Upper lobe of left lung (tissue), 6 donors: ENCODE measurements around the gene APEX2. TPM values are rescaled to one million over a fixed set of nuclear protein-coding genes. Genes with fewer than 3 reads are reported as not detected.
A peak's percentile ranks its signal among the peaks of the same experiment; 100 is the strongest.
"Not testable (repeated sequence)": the region's sequence is repeated elsewhere in the genome, so short reads cannot be mapped to it uniquely, and the experiment has no call there.

Experiments
- ATAC-seq, 2 donors: fragments of 200-7000 bp; cut with Tn5 transposase; one replicate each; pipeline ENCODE4 v1.9.1; 2022; ENCODE audit warnings: mild to moderate bottlenecking in 2 of 2, moderate library complexity in 2 of 2; ENCODE audit not compliant: low FRiP score in 2 of 2
- DNase-seq, 2 donors: peaks; one replicate each; pipeline ENCODE4 v3.0.0-alpha.2; 2019 to 2020
- H3K27ac ChIP-seq, 4 donors: fragments of 200-600 bp; sonication (generic); one replicate each; pipeline ENCODE4 v1.5.1; 2016 to 2019
- H3K27me3 ChIP-seq, 4 donors: fragments of 200-600 bp; sonication (generic); one replicate each; pipeline ENCODE4 v1.5.1; 2017 to 2019
- H3K36me3 ChIP-seq, 4 donors: fragments of 200-600 bp; sonication (generic); one replicate each; pipeline ENCODE4 v1.5.1; 2016 to 2019
- H3K4me1 ChIP-seq, 4 donors: fragments of 200-600 bp; sonication (generic); one replicate each; pipeline ENCODE4 v1.5.1; 2018 to 2019
- H3K4me3 ChIP-seq, 4 donors: fragments of 200-600 bp; sonication (generic); one replicate each; pipeline ENCODE4 v1.5.1; 2017 to 2019; ENCODE audit warnings: mild to moderate bottlenecking in 2 of 4, moderate library complexity in 1 of 4
- H3K9me3 ChIP-seq, 4 donors: fragments of 200-600 bp; sonication (generic); one replicate each; pipeline ENCODE4 v1.5.1; 2018 to 2019
- CTCF ChIP-seq, 6 experiments: fragments of 450-650 bp in 4 of 6; fragments of 200-600 bp in 2 of 6; sonication (generic) in 2 of 6; IDR thresholded peaks; one replicate each; pipeline ENCODE4 v1.5.1; 2016 to 2019; ENCODE audit warnings: antibody characterized with exemption in 6 of 6
- EP300 ChIP-seq, 4 donors: sonication (generic); formaldehyde crosslinking; IDR thresholded peaks; one replicate each; pipeline ENCODE4 v1.5.1; 2017; ENCODE audit warnings: antibody characterized with exemption in 4 of 4, control low read depth in 2 of 4
- POLR2A ChIP-seq, 4 donors: fragments of 450-650 bp; IDR thresholded peaks; one replicate each; pipeline ENCODE4 v1.5.1; 2016 to 2017; ENCODE audit warnings: antibody characterized with exemption in 4 of 4, mild to moderate bottlenecking in 2 of 4
- POLR2AphosphoS5 ChIP-seq, 2 donors: sonication (generic); formaldehyde crosslinking; IDR thresholded peaks; one replicate each; pipeline ENCODE4 v1.5.1; 2017; ENCODE audit warnings: antibody characterized with exemption in 2 of 2
- WGBS, 2 donors: methylation state at CpG; one replicate each; pipeline ENCODE4 v1.1.5; 2017 to 2018; 5-methylcytosine and 5-hydroxymethylcytosine counted together
- total RNA-seq, 6 donors: library from RNA; depleted of rRNA in 4 of 6; stranded (reverse); fragments of >200 nt in 4 of 6; gene quantifications; one replicate each; pipeline versions ENCODE4 v1.1.0 to v1.2.1, GENCODE V29; 2016 to 2021
- donor health status: DM: no; HTN: no; CAD: no; lungs with moderate emphysema.
- donor health status: DM: no; HTN: yes; CAD: no; lungs with severe emphysema.

The APEX2 gene
- total RNA-seq, 6 donors from 2014 or later = 9.4 to 17.3 (median 12.9) TPM

GRCh38 chrX:55039471-55039870, 39.3 kb downstream of the APEX2 start:
- Histone ChIP-seq H3K27me3 (no peaks in the 10 kb centered on the region), H3K36me3 (no peaks in the 10 kb centered on the region), H3K4me3 (no peak overlapping the region), H3K27ac (no peak overlapping the region), H3K9me3 (no peaks in the 10 kb centered on the region), H3K4me1 (no peaks in the 10 kb centered on the region)
- no peak for TF ChIP-seq POLR2A (IDR thresholded peaks at IDR 0.05)
- TF ChIP-seq EP300 (IDR thresholded peaks at IDR 0.05) = no peak
- no peak for TF ChIP-seq CTCF (IDR thresholded peaks at IDR 0.05)
- TF ChIP-seq POLR2AphosphoS5 (IDR thresholded peaks at IDR 0.05) = no peak
- DNase-seq (no peak), ATAC-seq (no peak)
- 82 to 96% methylated on average over 3 of the region's 3 CpGs for WGBS, 2 donors

GRCh38 chrX:55041514-55041913, 41.4 kb downstream of the APEX2 start:
- no peaks in the 10 kb centered on the region for H3K9me3 ChIP-seq
- DNase-seq = peak in 1 of 2 donors; percentile 10
- H3K27me3 ChIP-seq = no peaks in the 10 kb centered on the region
- H3K36me3 ChIP-seq = no peaks in the 10 kb centered on the region
- 95 to 100% methylated on average over 1 to 5 of the region's 6 CpGs for WGBS, 2 donors
- no peak overlapping the region for H3K27ac ChIP-seq
- TF ChIP-seq POLR2A (IDR thresholded peaks at IDR 0.05) (no peak), CTCF (IDR thresholded peaks at IDR 0.05) (no peak), POLR2AphosphoS5 (IDR thresholded peaks at IDR 0.05) (no peak), EP300 (IDR thresholded peaks at IDR 0.05) (no peak)
- ATAC-seq = no peak
- no peak overlapping the region for H3K4me3 ChIP-seq
- no peaks in the 10 kb centered on the region for H3K4me1 ChIP-seq

GRCh38 chrX:55050599-55050998, 50.4 kb downstream of the APEX2 start:
- H3K9me3 ChIP-seq = peaks cover 0 to 12% (median 0%) of the 10 kb centered on the region in 4 donors
- not testable (repeated sequence) for DNase-seq, ATAC-seq, H3K27ac ChIP-seq, H3K27me3 ChIP-seq, H3K36me3 ChIP-seq, H3K4me3 ChIP-seq, H3K4me1 ChIP-seq
- 82 to 89% methylated on average over 2 of the region's 2 CpGs for WGBS, 2 donors

DNA sequence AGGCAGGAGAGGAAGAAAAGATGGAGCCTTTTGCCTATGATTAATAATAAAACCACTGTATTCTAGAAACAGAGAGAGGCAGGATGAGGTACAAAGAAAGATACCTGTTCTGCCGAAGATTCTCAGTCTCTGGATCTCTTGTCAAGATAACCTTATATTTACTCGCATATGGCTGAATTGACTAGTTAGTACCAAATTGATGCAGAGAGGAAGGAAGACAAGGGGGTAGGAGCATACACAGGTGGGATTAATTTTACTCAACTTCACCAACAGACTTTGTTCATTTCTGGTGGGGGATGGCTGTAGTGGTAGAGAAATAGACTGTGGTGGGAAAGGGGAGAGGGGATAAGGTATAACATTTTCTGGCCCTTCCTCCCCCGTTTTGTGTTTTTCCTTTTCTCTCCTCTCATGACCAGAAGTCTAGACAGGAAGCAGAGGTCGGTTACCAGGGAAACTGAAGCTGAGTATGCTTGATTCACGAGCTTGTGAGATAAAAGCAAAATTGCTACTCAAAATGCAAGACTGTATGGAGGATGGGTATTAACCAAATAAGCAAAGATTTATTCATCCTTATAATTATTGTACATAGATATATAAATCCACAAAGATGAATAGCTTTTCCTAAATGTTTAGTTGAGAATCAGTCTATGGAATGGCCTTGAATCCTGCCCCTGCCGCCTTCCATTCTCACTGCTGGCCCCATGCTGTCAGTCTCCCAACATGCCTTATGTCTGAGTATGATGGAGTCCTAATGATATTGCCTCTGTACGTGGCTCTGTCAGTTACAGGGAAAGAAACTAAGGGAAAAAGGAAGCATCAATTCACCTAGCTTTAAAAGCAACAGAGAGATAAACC, 56.9 kb downstream of the APEX2 start:
- ATAC-seq (no peak), DNase-seq (no peak)
- Histone ChIP-seq H3K36me3 (no peaks in the 10 kb centered on the region), H3K27ac (no peak overlapping the region), H3K4me1 (peaks cover 0 to 6% (median 2%) of the 10 kb centered on the region in 4 donors), H3K9me3 (peaks cover 0 to 7% (median 0%) of the 10 kb centered on the region in 4 donors), H3K4me3 (peak overlapping the region in 3 of 4 donors; percentile 2 to 20 (median 8)), H3K27me3 (no peaks in the 10 kb centered on the region)
- TF ChIP-seq POLR2AphosphoS5 (IDR thresholded peaks at IDR 0.05) (no peak), POLR2A (IDR thresholded peaks at IDR 0.05) (no peak), CTCF (IDR thresholded peaks at IDR 0.05) (no peak), EP300 (IDR thresholded peaks at IDR 0.05) (no peak)
- WGBS, 2 donors = 20 to 38% methylated on average over 7 of the region's 7 CpGs

GRCh38 chrX:55057675-55058249, 57.6 kb downstream of the APEX2 start:
- no peak overlapping the region for H3K27ac ChIP-seq
- no peaks in the 10 kb centered on the region for H3K36me3 ChIP-seq
- peak overlapping the region in 3 of 4 donors; percentile 2 to 20 (median 8) for H3K4me3 ChIP-seq
- TF ChIP-seq CTCF (IDR thresholded peaks at IDR 0.05) (peak; percentile 57 to 71 (median 66)), EP300 (IDR thresholded peaks at IDR 0.05) (no peak), POLR2A (IDR thresholded peaks at IDR 0.05) (no peak)
- WGBS, 2 donors = 20 to 24% methylated on average over 5 of the region's 5 CpGs
- H3K4me1 ChIP-seq = peaks cover 0 to 6% (median 2%) of the 10 kb centered on the region in 4 donors
- DNase-seq = no peak
- no peaks in the 10 kb centered on the region for H3K27me3 ChIP-seq
- peak; percentile 78 to 82 for ATAC-seq
- H3K9me3 ChIP-seq = peaks cover 0 to under 1% (median 0%) of the 10 kb centered on the region in 4 donors
